GM18499 (cell line): ENCODE results near the gene MARCHF3.
"Not testable (repeated sequence)": the region's sequence is repeated elsewhere in the genome, so short reads cannot be mapped to it uniquely, and the experiment has no call there.

Experiments
- ATAC-seq: cut with Tn5 transposase; IDR thresholded peaks from one replicate; pipeline ENCODE4 v1.9.1; 2021; ENCODE audit warnings: moderate number of reproducible peaks; ENCODE audit not compliant: insufficient read depth, unreplicated experiment

Gene MARCHF3

GRCh38 chr5:127030259-127031146, at the start of gene MARCHF3:
Gene MARCHF3 (minus strand): TSS chr5:127030558. CDS start chr5:126918171, 112,387 bp downstream.
- peak; percentile 80 for ATAC-seq

GRCh38 chr5:127079994-127080491, 49.7 kb upstream of the MARCHF3 start:
- no peak for ATAC-seq

GRCh38 chr5:127077366-127077765, 47.0 kb upstream of the MARCHF3 start:
- ATAC-seq: no peak

GRCh38 chr5:127076315-127077129, 46.2 kb upstream of the MARCHF3 start:
- ATAC-seq: no peak

DNA sequence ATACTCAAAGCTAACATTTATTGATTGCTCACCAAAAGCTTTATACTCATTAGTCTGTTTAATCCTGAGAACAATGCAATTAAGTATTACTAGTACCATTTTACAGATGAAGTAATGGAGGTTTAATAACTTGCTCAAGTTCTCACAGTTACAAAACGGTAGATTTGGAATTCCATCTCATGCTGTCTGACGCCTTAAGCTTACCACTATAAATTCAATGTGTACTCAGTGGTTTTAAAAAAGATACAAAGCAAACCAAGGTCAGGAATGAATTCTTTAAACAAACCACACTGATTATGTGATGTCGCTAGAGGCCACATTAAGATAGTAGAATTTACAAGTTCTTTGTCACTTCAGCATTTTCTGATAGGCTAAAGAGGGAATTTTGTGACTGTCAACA, 44.1 kb upstream of the MARCHF3 start:
- ATAC-seq: no peak

- ATAC-seq: peak; percentile 67
Measured at GRCh38 chr5:127072861-127073846, 42.8 kb upstream of the MARCHF3 start, which contains the start of gene C5orf63. Gene C5orf63 (minus strand): TSS chr5:127073502. CDS start chr5:127058995, 14,507 bp downstream.

DNA sequence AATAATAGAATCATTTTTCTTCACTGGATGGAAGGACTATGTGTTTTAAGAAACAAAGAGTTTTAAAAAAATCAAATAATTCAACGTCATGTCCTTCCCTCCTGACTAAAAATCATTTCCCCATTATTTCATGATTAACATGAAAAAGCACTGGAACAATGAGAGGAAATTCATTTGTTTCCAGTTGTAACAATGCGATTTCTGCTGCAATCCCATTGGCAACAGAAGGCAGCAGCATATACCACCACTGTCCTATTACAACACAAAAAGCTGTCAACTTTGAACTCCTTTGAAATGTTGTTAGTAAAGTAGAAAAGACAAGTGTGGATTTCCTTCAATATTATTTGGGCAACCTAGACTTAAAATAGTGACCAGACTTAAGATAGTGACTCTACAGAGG, 39.9 kb upstream of the MARCHF3 start:
- no peak for ATAC-seq

DNA sequence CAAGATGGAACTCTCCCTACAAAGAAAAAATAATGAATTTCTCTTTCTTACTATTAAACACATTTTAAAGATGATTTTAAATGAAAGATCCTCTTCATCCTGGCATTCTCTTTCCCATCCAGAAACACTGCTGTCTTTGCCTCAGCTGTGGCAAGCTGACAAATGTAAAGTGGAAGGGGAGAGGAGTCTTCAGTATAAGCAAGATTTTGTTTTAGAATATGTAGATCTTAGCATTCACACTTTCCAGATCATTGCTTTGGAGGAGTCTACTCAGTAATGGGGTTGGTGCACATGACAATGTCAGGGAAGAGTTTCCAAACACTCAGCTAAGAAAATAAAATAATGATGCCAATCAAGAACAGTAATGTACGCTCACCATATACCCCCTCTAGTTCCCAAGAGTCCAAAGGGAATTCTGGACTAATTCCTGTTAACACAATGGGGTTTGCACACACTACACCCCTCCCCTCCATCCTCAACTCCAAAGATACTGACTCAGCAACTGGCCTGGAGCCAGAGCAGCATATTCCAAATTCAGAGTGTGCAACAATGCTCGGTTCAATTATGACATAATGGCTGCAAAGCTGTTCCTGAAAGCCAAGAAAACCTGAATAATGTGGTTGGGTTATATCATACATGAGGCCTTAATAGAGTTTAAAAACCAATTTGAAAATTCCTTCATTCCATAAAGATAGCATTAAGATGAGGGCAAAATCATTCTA, 38.3 kb upstream of the MARCHF3 start:
- ATAC-seq: no peak

GRCh38 chr5:127066721-127067120, 36.4 kb upstream of the MARCHF3 start:
- no peak for ATAC-seq

DNA sequence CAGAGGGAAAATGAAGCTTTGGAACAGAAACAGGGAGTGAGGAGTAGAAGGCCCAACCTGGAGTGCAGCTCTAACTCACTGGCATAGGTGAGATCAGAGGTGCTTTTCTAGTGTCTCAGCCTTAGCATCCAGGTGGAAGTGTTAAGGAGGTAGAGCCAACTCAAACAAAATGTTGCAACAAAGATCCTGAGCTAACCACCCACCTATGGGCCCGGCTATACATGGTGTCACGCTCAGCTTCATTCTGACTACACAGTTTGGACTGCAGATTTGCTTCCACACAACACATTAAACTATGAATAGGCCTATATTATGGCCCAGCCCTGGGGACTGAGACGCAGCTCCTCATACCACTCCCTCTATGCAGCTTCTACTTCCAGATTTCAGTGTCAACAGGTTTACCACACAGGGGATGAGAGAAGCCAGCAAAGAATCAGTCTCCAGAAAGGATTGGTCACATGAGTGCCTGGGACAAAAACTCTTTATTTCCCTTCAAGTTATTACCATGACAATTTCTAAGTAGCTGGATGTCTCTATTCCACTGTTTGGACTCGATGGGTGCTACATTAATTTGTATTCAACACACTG, 34.0 kb upstream of the MARCHF3 start:
- ATAC-seq: no peak

DNA sequence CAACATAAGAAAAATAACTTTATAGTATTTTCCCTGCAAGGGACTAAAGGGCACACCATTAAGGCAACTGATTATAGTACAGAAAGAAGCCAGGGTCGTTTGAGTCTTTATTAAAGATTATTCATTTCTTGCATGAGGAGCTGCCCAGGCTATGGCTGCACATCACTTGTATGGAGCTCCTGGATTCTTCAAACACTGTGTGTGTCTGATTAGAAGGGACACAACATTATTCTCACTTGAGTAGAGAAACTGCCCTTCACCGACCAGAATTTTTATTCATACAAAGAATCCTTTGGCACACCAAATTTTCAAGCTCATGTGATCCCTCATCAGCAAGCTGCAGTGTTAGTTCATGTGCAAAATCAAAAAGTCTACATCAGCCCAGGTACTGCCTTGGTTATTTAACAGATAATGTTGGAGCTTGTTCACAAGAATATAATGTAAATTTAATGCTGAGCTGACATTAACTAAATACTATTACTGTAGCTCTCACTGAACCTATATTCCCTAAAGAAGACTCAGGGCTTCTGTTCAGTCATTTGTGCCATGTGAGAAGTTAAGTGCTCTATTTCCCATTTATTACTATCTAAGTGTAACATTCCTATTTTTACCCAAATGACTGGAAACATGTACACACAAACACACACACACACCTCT, 33.0 kb upstream of the MARCHF3 start:
- no peak for ATAC-seq

DNA sequence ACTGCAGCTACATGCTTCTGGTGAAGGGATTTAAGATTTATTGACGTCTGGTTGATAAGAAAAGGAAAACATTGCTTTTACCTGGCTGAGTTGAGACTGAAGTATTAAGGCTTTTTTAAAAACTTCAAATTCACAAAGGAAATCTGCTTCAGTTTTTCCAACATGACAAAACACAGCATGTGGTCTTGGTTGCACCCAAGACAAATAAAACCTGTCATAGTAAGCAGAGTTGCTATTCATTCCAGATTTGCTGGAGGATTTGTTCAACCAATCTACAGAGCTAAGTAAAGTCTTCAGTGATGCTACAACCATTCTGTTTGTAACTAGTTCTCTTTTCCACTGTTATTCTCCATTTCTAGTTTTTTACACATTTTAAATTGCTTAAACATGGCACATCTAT, 31.6 kb upstream of the MARCHF3 start:
- no peak for ATAC-seq

DNA sequence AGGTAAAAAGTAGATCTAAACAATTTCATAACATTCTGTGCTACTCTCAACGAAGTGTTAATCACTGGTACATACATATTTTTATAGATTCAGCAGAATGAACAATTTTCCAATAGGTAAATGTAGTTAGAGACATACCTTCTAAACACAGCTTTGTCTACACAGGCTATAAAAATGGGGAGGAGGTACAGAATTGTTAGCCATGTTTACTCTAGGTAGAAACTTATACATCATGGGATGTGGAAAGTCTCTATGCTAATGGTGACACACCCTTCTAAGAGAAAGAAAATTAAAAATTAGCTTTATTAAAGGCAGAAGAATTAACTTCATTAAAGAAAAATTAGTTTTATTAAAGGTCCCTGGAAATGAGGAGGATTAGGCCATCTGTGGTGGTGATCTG, 31.2 kb upstream of the MARCHF3 start:
- ATAC-seq: no peak

GRCh38 chr5:127060470-127060985, 30.2 kb upstream of the MARCHF3 start:
- ATAC-seq: no peak

DNA sequence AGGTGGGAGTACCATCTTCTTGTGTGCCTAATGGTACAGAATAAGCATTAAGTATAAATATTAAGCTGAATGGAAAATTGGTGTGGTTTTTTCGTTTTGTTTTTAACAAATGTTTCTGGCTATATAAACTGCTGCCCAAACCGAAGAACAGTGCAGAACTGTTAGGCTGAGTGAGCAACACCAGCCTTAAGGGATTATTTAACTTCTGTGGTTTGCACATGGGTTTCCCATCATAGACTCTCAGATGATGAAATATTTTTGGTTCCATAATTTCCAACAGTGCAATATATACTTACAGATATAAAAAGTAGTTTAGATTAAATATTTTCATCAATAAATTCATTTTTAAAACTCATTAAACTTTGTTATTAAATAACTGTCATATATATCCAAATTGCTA, 26.5 kb upstream of the MARCHF3 start:
- no peak for ATAC-seq

- no peak for ATAC-seq
Measured at GRCh38 chr5:127055880-127056653, 25.7 kb upstream of the MARCHF3 start.

GRCh38 chr5:127053551-127053950, 23.2 kb upstream of the MARCHF3 start:
- ATAC-seq: not testable (repeated sequence)
